ENCODE results near the gene SH2D4B. TPM values are rescaled to one million over a fixed set of nuclear protein-coding genes. Genes with fewer than 3 reads are reported as not detected.
A peak's percentile ranks its signal among the peaks of the same experiment; 100 is the strongest.

Gene SH2D4B
- total RNA-seq = 1.2 TPM

DNA sequence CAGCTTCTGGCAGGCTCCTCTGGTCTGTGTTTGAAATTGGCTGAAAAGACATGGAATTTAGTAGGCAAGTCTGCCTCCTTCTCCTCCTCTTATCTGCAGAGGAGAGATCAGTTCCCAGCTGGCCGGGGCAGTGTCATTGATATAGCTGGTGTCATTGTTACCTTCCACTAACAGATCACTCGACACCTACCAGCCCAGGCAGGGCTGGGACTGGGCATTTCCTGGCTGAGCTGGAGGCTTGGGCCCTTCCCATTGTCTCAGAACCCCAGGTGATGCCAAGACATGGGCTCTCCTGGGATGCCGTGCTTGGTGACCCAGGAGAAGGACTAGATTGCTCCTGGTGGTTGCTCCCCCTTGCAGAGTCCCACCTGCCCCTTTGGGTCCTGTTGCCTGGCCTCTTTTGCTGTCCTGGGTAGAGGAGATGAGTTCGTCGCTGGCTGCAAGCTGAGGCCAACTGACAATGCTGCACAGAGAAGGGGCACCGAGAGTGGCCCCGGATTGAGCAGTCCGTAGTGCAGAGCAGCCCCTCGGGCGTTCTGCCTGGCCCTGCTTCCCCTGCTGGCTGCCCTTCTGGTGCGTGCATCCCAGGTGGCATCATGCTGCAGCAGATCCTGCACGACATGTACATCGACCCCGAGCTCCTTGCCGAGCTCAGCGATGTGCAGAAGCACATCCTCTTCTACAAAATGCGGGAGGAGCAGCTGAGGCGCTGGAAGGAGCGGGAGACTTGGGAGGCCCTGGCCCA lies at the start of gene SH2D4B:
Gene SH2D4B (plus strand): TSS at position 167 of the 745 bp plus-strand sequence. CDS start 430 bp downstream, at position 597.
- no peak for FAIRE-seq

DNA sequence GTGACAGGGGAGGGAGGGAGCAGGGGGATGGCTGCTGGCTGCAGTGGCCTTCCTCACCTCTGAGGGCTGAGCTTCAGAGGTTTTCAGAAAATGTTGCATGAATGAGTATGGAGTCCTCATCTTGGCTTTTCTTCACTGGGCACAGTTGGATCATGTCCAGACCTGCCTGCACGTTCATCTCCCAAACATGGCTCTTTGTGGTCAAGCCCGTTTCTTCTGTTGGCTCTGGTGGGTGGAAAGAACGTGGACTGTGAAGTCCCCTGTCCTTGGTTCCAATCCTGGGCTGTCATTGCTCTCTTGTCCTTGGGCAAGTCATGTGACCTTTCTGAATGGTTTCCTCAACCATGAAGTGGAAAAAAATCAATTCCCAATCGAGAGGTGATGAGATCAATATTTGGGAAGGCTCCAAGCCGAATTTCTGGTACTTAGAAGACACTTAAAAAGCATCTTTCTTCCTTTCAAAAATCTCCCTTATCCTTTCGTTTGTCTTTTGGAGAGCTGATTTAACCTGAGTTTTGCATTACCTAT lies 49.1 kb upstream of the SH2D4B start:
- DNase-seq (ENCODE audit: low spot score in 2 of 2) = no peak
- FAIRE-seq = no peak

More for the DNA sequence above, at the start of gene SH2D4B:
- no peak for DNase-seq (ENCODE audit: low spot score in 2 of 2)

DNA sequence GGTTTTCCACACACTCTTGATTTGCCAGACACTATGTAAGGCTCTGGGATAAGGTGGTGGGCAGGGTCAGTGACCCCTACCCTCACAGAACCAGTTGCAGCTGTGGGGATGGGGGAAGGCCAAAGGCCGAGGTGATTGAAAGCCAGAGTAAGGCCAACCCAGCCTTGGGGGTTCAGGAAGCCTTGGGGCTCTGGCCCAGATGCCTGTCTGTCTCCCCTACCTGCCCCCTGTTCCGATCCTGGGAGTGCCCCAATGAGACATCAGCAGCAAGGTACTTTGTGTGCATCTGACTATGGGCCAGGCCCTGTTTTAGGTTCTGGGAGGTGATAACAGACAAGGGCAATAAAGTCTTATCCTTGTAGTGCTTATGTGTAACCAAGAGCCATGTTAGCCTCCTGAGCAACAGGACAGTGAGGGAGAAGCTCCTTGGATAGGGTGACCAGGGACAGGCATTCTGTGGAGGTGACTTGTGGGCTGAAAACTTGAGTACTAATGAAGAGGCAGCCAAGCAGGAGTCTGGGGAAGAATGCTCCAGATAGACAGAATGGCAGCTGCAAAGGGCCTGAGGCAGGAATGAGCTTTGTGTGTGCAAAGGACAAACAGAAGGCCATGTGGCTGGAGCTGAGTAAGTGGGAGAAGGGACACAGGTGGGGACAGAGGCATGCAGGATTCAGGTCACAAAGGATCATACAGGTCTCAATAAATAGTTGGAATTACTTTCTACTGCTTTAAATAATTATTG lies 48.2 kb upstream of the SH2D4B start:
- FAIRE-seq = no peak
- no peak for DNase-seq (ENCODE audit: low spot score in 2 of 2)

DNA sequence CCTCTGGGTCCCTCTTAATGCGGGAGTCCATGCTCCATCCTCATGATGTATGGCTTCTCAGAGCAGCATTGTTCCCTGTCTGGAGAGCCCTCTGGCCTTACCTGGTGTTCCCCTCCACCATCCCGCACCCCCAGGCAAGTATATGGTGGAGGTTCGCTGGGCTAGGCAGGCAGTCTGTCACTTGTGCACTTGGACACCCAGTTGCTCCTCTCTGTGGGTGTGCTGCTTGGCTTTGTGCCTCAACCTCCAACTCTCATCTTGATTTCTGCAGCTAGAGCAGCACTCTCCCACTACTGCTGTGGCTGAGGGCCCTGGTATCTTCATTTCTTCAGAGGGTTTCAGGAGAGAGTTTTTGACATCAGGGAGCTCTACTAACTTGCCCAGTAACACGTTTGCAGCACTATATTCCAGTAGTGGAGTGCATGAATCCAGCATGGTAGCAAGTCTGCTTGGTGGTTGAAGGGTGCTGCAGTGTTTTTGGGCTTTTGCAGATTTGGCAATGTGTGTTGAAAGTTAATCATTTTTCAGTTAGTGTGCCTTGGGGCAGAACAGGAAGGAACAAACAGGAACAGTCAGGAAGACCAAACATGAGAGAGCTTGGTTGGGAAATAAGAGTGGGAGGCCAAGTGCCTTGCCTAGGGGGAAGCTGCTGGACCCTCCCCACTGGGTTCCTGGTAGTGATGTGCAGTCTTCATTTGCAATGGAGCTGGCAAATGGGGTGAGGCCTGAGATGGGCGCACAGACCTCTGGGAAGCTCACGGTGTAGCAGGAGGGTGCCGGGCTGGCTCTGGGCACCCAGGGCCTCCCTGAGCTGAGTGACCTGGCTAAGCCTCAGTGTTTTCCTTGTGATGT lies 46.2 kb upstream of the SH2D4B start:
- FAIRE-seq = no peak
- no peak for DNase-seq (ENCODE audit: low spot score in 2 of 2)

DNA sequence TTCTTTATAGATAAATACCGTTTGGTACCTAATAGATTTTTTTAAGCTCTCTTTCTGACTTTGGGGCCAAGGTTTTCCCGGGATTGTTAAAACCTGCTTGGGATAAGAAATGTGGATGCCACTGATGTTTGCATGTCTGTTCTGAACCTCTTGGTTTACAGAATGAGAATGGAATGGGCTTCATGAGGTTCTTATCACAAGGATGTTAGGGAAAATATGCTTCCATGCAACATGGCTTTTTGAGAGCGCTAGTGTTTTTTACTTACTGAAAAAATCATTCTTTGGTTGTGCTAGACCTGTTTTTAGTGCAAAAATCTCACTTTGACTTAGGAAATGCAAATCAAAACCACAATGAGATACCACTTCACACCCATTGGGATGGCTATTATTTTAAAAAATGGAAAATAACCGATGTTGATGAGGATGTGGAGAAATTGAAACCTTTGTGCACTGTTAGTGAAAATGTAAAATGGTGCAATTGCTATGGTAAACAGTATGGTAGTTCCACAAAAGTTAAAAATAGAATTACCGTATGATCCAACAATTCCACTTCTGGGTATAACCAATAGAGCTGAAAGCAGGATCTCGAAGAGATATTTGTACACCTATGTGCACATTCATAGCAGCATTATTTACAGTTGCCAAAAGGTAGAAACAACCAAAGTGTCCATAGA lies 44.7 kb upstream of the SH2D4B start:
- no peak for DNase-seq (ENCODE audit: low spot score in 2 of 2)
- FAIRE-seq = no peak

DNA sequence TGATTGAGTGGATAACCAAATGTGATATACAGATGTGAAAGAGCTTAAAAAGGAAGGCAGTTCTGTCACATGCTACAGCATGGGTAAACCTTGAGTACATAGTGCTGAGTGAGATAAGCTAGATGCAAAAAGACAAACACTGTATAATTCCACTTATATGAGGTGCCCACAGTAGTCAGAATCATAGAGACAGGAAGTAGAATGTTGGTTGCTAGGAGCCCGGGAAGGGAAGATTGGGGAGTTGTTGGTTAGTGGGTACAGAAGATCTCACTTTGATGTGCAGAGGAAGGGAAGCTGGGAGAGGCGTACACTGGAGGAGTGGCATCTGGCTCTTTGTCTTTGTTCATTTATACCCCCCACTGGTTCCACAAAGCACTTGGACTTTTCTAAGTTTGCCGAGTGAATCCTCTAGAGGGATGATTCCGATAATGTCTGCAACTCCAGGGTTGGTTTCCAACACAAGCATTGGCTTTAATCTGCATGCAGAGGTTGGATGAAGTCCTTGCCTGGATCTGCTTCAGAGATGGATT lies 44.1 kb upstream of the SH2D4B start:
- DNase-seq (ENCODE audit: low spot score in 2 of 2) (no peak), FAIRE-seq (no peak)

DNA sequence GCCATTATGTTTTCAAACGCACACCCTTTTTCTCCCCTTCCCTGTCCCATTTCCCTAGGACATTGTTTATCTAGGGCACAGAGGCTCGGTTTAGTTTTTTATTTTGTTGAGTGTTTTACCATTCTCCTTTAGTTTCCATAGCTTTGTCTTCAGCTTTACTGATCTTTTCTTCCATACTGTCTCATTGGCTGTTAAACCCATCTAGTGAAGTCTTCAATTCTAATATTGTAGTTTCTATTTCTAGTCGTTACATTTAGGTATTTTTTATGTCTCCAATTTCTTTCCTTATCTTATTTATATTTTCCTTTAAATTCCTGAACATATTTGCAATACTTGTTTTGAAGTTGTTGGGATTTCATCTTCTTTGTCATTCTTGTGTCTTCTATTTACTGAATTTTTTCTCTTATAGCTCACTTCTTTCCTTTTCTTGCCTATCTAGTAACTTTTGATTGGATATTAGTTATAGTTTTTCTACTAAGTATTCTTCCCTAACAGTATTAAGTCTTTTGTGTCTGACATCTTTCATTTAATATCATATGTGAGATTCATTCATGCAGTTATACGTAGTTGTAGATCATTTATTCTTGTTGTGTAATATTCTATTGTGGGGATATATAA lies 41.0 kb upstream of the SH2D4B start:
- FAIRE-seq = no peak
- no peak for DNase-seq (ENCODE audit: low spot score in 2 of 2)

DNA sequence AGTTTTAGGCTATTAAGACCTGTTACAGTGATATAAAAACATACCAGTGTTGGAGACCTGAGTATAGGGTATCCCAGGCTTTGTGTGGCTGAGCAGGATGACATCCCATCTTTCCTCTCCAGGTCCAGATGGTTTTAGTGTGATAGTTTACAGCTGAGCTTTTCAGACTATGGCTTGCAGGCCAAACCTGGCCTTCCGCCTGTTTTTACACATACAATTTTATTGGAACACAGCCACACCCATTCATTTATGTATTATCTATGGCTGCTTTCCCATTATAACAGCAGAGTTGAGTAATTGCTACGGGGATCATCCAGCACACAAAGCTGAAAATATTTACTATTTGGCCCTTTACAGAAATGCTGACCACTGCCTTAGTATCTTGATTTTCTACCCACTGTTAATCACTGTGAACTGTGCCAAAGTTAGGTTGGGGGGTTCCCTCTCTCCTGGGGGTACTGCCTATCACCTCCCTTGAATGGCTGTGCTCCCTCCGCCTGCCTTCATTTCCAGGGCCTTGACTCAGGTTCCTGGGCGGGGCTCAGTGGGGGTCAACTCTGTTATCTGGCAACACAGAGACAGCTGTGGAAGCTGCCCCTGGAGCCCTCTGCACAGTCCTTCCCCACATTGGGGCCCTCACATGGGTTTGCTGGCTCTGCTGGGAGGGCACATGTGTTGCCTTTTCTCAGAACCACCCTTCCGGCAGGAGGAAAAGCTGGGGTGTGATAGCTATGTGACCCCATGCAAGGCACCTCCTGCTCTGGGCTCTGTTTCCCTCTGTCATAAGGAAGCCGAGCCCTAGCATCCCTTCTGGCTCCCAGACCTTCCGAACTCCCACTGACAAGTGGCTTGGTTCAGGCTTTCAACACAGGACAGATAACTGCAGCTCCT lies 40.3 kb upstream of the SH2D4B start:
- FAIRE-seq (no peak), DNase-seq (ENCODE audit: low spot score in 2 of 2) (no peak)

DNA sequence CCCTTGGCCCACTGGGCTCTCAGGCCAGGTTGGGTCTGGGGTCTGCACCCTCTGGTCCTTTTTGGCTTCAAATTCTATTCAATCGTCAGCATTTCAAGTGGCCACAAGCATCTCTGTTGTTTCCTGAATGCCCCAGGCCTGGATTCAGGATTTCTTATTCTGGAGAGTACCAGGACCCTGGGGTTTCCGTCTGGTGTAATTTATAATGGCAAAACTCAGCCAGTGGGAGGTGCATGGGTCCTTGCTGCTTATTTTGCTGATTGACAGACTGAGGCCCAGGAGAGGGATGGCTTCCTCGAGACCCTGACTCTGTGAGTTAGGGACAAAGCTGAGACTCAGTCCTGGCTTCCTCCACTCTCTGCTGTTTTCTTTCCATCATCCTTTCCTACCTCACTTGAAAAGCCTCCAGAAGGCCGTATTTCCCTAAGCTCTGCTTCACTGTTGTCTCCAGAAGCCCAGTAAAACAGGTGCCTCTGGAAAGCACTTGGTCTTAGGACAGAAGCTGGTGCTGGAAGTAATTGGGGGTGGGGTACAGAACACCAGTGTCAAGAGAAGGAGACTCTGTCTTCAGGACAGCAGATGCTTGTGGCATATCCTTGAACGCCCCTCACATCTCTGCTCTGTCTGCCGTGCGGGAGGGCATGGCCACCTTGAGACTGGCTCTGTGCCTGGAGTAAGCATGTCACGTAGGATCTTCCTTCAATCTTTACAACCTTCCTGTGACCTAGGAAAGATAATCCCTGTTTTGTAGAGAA lies 39.4 kb upstream of the SH2D4B start:
- no peak for DNase-seq (ENCODE audit: low spot score in 2 of 2)
- FAIRE-seq = no peak

DNA sequence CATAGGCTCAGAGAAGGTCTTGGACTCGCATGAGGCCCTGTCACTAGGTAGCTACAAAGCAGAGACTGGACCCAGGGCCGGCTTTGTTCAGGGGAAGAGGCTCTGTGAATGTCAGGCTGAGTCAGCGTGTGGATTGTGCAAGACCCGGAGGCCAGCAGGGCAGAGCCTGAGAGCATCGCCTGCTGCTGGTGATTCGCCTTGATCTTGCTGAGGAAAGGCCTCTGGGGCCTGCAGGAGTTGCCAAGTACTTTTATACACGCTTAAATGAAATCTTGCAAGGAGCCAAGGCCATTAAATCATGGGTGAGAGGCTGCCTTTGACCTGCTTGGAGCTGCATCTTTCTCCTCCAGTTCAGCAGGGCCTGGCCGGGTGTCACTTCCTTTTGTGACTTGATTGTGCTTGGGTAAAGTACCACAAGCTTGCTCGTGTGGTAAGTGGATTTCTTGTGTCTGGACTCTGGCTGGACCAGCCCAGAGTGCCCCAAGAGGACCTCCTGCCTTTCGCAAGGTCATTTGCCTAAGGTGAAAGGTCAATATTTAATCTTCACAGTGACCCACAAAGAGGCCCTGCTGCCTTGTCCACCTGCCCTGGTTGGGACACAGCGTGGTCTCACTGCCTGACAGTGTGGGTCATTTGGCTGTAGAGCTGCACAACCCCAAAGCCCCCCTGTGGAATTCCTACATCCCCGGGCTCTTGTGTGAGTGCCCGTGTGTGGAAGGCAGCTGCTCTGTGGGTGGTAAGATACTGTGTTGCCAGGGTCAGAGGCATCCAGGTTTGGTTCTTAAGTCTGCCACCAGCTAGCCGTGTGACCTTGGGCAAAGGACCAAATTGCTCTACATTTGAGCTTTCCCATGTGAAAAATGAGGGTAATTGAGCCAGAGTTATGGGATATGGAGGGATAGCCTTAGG lies 38.6 kb upstream of the SH2D4B start:
- DNase-seq (ENCODE audit: low spot score in 2 of 2) = peak in 1 of 2 donors; percentile 65
- FAIRE-seq = no peak

DNA sequence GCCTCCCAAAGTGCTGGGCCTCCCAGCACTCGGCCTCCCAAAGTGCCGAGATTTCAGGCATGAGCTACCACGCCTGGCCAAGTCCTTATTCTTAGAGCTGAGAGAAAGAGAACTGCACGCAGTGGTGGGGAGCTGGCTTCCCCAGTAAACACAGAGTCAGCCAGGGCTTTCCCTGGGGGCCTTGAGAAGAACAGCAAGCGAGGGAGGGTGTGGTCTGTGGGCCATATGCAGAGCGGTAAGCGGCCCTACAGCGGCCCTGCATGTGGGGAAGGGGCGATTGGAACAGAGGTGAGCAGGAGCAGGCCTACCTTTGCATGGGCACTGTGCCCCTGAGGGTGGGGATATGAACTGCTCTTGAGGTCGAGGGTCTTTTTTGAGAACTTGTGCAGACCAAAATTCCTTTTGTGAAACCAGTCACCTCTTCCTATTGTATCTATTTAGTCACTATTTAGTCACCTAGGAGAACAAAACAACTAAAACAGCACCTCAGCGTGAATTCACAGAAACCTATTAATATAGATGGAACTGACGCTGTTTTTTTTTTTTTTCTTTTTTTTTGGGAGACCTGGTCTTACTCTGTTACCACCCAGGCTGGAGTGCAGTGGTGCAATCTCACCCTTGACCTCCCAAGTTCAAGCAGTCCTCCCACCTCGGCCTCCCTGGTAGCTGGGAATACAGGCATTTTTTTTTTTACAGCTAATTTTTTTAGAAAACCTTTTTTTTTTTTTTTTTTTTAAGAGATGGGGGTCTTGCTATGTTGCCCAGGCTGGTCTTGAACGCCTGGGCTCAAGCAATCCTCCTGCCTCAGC lies 36.9 kb upstream of the SH2D4B start:
- no peak for FAIRE-seq

DNA sequence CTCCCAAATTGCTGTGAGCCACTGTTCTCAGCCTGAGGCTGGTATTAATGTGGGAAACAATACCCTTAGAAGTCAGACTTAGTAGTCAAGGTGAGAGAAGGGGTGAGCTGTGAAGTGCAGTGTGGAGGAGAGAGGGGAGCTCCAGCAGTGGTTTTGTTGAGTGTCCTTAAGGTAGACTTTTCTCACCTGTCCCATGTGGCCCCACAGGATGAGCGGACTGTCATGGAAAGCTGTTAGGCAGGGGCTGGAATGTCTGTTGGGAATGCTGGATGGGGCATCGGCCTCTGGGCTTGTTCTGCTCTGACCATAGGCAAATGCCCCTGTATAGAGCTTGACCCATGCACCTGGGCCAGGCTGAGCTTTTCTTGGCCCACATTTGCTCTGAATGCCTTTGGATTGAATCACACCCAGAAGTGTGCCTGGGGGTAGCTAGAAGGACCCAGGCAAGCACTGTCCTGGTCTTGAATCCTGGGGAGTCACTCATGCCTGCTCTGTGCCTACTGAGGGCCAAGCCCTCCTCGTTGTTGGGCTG lies 36.3 kb upstream of the SH2D4B start:
- DNase-seq (ENCODE audit: low spot score in 2 of 2) = no peak
- FAIRE-seq = no peak

More for the DNA sequence above, 36.9 kb upstream of the SH2D4B start:
- no peak for DNase-seq (ENCODE audit: low spot score in 2 of 2)

DNA sequence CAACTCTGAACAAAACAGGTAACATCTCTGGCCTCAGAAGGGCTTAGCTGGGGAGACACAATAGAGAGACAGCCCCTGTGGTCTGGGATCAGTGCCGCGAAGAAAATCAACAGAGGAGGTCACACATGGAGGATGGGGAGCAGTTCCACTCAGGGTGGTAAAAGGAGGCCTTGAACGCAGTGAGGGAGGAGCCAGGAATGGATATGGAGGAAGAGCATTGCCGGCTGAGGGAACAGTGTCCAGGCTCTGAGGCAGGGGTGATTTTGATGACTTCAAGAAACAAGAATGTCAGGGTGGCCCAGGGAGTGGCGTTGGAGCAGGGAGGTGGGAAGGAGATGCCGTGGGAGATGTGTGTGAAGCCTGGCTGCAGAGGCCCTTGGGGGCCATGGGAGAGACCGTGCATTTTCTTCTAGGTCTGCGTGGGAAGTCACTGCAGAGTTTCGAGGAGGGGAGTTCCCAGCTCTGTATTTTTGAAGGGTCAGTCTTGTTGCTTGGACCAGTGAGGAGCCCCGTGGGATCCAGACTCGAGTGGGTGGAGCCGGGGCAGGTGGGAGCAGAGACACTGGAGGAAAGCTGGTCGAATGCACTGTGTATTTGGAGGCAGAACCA lies 35.7 kb upstream of the SH2D4B start:
- no peak for DNase-seq (ENCODE audit: low spot score in 2 of 2)
- no peak for FAIRE-seq

DNA sequence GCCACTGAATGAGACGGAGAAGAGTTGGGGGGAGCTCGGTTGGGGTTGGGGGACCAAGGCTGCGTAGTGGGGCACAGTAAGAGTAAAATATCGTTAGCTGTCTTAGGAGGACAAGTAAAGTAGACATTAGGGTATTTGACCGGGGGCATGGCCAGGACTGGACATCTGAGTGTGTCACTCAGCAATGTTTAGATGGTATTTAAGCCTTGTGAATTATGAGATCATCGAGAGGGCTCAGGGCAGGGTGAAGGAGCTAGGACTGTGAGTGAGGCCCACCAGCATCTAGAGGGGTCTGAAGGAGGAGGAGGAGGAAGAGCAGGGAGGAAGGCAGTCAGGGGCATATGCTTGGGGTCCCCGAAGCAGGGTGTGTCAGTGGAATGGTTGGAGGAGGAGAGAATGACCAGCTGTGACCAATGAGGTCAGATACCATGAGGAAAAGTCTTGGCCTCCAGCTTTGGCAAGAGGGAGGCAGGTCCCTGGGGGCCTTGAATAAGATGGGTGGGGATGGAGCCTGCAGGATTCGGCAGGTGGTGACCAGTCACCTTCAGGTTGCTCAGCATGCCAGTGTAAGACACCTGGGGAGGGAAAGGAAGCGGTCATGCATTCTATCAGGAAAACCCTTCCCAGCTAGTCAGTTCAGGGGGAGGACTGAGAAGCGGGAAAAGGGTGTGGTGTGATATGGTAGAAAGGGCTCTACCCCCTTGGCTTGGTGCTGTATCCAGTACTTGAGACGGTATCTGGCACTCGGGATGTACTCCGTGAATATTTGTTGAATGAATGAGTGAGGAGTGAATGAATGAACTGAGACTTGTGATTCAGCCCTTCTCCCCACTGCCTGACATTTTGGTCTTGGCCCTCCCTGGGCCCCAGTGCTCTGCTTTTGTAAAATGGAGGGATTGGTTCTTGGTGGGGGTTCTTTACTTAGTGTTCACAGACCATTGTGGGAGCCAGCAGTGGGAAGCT lies 34.8 kb upstream of the SH2D4B start:
- FAIRE-seq = no peak
- DNase-seq (ENCODE audit: low spot score in 2 of 2) = no peak
